Fibroblast of skin of right biceps (primary cell): ENCODE results near the gene MCUR1.
"Not testable (repeated sequence)": the region's sequence is repeated elsewhere in the genome, so short reads cannot be mapped to it uniquely, and the experiment has no call there.

Experiments used
- DNase-seq: peaks from one replicate; pipeline ENCODE4 v3.0.0-alpha.2; 2013

The MCUR1 gene, protein sequence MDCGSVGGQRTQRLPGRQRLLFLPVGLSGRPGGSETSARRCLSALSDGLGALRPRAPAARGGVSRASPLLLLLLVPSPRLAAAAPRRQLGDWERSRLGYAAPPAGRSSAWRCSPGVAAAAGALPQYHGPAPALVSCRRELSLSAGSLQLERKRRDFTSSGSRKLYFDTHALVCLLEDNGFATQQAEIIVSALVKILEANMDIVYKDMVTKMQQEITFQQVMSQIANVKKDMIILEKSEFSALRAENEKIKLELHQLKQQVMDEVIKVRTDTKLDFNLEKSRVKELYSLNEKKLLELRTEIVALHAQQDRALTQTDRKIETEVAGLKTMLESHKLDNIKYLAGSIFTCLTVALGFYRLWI

DNA sequence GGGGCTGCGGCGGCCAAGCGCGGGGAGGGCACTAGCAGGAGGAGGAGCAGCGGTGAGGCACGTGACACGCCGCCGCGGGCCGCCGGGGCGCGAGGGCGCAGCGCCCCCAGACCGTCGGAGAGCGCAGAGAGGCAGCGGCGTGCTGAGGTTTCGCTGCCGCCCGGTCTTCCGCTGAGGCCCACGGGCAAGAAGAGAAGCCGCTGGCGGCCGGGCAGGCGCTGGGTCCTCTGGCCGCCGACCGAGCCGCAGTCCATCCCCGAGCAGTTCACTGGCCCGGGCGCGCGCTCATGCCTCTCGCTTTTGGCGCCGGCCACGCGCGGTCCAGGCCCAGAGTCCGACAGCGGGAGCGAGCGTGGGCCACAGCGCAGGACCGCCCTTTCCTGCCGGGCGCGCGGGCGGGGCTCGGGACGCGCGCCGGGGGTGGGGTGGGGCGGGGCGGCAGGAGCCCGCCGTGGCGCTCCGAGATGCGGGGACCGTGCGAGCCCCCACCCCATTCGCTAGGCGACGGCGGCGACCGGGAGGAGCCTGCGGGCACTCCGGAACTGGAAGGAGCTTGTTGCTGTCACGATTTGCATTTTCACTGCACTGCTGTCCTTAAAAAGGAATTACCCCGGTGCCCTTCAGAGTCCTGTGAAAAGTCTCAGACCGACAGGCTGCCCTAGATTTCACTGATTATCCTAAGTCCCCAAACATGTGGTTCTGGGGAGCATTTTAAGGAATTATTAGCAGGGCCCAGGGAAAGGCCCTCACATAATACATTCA lies at the start of gene MCUR1:
Gene MCUR1, minus strand, starts transcription at position 382 of the 762 bp plus-strand sequence. Its CDS starts 128 bp downstream, at position 254.
- DNase-seq, result peak; percentile 88

DNA sequence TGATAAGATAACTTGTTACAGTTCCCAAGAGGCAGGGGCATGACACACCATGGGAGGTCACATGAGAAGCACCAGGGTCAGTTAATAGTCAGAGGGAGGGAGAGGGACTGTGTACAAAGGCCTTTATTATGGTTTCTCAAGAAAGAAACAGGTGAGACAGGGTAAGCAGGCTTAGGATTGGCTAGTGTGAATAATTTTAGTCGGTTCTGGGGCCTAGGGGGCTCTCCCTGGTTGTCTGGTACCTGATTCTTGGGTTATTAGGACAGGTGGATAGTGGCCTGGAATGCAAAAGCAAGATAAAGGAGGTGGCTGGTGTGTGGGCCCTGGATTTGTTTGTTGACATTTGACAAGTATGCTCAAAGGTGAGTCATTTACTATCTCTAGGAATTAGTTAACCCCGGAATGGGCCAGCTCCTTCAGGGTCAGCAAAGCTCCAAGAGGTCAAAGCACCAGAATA lies 49.4 kb upstream of the MCUR1 start:
- DNase-seq, result no peak

DNA sequence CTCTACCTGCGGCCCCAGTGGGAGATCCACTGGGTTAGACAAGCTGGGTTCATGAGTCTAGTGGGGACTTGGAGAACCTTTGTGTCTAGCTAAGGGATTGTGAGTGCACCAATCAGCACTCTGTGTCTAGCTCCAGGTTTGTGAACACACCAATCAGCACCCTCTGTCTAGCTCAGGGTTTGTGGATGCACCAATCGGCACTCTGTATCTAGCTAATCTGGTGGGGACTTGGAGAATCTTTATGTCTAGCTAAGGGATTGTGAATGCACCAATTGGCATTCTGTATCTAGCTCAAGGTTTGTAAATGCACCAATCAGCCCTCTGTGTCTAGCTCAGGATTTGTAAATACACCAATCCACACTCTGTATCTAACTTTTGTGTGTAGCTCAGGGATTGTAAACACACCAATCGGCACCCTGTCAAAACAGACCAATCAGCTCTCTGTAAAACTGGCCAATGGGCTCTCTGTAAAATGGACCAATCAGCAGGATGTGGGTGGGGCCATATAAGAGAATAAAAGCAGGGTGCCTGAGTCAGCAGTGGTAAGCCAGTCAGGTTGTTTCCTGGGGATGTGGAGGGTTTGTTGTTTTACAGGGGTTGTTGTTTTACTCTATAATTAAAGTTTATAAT lies 46.3 kb upstream of the MCUR1 start:
- DNase-seq, result peak; percentile 10

DNA sequence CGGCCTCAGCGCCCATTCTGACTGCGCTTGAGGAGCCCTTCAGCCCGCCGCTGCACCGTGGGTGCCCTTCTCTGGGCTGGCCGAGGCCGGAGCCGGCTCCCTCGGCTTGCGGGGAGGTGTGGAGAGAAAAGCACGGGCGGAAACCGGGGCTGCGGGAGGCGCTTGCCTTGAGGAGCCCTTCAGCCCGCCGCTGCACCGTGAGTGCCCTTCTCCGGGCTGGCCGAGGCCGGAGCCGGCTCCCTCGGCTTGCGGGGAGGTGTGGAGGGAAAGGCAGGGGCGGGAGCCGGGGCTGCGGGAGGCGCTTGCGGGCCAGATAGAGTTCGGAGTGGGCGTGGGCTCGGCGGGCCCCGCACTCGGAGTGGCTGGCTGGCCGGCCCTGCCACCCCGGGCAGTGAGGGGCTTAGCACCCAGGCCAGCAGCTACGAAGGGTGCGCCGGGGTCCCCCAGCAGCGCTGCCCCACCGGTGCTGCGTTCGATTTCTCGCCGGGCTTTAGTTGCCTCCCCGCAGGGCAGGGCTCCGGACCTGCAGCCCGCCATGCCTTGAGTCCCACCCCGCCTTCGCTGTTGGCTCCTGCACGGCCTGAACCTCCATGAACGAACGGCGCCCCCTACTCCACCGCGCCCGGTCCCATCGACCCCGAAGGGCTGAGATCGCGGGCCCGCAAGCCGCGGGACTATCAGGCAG lies 45.7 kb upstream of the MCUR1 start:
- no peak for DNase-seq

DNA sequence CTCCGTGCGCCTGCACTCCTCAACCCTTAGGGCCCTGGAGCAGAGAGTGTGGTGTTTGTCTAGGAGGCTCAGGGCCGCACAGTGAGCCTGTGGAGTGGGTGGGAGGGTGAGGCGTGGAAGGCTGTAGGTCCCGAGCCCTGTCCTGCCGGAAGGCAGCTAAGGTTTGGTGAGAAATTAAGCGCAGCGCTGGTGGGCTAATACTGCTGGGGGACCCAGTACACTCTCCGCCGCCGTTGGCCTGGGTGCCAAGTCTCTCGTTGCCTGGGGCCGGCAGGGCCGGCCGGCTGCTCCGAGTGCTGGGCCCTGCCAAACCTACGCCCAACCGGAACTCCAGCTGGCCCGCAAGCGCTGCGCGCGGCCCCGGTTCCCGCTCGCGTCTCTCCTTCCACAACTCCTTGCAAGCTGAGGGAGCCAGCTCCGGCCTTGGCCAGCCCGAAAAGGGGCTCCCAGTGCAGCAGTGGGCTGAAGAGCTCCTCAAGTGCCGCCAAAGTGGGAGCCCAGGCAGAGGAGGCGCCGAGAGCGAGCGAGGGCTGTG lies 40.4 kb upstream of the MCUR1 start:
- no peak for DNase-seq

DNA sequence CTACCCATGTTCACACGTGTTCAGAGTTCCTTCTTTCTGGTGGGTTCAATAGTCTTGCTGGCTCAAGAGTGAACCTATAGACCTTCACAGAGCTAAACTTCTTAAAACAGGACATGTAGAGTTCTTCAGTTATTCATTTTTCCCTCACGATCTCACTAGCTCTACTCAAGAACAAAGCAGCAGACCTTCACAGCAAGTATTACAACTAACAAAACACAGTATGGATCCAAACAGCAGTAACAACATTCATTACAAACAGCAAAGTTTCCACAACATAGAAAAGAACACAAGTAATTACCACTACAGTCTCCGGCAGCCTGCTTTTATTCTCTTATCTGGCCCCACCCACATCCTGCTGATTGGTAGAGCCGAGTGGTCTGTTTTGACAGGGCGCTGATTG lies 39.5 kb upstream of the MCUR1 start:
- DNase-seq, result no peak

DNA sequence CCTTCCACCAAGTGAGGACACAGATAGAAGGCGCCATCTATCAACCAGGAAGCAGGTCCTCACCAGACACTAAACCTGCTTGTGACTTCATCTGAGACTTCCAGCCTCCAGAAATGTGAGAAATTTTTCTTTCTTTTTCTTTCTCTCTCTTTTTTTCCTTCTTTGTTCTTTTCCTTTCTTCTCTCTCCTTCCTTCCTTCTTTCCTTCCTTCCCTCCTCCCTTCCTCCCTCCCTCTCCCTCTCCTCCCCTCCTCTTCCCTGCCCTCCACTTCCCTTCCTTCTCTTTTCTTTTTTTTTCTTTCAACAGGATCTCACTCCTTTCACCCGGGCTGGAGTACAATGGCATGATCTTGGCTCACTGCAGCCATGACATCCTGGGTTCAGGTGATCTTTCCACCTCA lies 37.4 kb upstream of the MCUR1 start:
- no peak for DNase-seq

DNA sequence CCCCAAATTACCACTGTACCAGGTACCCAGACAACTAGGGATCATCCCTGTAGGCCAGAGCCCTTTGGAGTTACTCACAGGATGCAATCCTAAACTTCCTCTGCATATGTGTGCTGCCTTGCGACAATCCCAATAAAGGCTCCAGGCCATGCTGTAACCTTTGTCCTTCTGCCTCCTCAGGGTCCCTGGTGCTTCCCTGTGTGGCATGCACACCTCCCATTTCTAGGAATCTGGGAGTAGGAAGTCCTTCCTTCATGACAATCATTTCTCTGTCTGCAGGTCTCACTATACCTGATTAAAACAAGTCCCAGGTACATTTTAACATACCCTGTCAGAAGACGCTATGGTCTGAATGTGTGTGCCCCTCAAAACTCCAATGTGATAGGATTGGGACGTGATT lies 37.0 kb upstream of the MCUR1 start:
- DNase-seq, result no peak

DNA sequence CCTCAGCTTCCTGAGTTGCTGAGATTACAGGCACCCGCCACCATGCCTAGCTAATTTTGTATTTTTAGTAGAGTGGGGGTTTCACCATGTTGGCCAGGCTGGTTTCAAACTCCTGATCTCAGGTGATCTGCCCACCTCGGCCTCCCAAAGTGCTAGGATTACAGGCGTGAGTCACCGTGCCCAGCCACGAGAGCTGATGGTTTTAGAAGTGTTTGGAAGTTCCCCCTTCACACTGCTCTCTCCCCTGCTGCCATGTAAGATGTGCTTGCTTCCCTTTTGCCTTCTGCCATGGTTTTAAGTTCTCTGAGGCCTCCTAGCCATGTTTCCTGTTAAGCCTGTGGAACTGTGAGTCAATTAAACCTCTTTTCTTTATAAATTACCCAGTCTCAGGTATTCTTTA lies 36.3 kb upstream of the MCUR1 start:
- not testable (repeated sequence) for DNase-seq

DNA sequence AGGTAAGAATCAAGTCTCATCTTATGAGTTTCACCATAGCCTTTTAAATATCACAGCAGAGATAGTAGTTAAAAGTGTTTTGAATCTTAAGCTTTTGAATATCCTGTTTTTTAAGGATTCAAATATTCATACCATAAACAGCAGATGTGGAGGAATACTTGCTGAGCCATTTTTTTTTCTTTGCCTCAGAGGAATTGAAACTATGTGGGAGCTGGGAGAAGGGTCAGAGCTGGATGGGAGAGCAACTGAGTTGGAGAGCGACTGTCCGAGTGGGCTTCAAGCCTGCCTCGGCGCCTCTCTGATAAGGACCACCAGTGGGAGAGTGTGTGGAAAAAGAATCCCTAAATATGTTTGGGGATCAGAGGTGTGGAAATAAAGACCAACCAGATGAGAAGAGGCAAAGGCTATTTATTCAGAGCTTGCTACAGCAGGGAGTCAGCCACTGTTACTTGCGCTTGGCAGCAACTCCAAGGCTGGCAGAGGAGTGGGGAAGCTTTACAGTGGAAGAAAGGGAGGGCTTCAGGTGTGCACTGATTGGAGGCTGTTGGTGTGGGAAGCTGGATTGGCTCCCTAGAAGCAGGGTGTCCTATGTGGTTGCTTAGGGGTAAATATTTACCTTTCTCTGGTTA lies 34.3 kb upstream of the MCUR1 start:
- no peak for DNase-seq

DNA sequence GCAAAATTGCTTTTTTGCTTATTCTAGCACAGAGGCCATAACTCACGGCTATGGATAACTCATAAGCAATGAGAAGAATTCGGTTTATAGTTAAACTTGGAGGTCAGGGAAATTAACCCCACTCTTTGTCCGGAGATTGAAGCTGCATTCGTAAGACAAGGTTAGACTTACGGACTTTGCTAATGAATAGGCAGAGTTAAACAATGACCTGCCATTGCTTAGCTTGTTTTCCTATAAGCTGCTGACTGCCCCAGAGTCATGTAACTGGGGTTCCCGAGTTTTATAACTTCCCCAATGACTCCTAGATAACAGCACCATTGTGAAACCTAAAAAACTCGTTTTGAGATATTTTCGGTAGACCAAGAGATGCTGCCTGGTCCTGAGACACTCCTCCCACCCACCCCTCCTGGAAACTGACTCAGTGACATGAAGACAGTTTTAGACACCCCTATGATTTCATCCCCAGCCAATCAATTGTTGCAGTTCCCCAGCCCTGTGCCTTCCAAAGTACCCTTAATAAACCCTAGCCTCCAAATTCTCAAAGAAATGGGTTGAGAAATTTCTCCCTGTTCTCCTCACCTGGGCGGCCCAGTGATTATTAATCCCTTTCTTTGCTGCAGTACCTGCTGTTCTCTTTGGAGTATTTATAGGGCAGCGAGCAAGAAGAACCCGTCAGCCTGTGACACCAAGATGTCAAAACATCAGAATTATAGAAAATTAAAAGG lies 33.1 kb upstream of the MCUR1 start:
- no peak for DNase-seq

DNA sequence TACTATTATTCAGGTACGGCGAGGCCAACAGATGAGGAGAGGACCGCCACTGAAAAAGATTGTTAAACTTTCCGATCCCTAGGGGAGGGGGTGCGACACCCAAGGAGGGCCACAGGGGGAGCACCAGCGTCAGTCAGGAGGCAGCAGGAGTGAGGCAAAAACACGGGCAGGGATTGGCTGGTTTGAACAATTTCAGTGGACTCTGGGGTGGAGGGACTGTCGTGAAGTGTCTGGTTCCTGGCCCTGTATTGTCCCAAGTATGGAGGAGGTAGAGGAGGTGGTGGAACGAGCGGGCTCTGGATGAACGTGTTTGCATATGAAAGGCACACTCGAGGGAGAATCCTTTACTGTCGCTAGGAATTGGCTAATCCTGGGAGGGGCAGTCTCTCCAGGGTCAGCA lies 32.5 kb upstream of the MCUR1 start:
- no peak for DNase-seq

DNA sequence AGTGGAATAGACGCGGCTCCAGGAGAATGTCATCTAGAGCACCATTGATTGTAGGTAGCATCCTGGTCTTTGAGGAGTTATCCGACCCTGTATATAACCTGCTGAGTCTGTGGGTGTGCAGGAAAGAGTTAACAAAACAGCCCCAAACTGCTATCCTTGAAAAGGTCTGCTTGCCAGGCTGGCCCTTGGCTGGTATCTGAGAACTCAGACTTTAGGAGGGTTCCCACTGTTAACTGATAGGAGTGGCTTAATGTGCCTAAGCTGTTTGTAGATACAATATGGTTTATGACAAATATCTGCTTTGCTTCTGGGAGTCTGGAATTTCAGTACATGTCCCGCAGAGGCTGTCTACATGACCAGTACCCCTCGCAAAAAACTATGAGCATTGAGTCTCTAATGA lies 27.6 kb upstream of the MCUR1 start:
- no peak for DNase-seq

DNA sequence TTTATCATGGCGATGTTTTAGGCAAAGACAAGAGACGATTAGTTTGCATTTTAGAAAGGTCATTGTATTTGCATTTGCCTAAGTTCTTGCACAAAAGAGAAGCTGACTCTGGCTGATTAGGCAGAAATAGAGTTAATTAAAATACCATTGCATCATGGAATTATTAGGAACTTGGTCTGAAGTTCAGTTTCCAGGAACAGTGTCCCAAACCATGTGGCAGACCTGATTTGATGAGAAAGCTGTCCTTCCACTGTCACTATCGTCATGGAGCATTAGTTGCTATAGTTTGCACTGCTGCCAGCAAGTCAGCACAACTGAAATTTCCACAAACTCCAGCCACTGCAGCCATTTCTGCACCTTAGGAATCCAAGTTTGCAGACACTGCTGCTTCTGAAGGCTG lies 24.3 kb upstream of the MCUR1 start:
- no peak for DNase-seq

DNA sequence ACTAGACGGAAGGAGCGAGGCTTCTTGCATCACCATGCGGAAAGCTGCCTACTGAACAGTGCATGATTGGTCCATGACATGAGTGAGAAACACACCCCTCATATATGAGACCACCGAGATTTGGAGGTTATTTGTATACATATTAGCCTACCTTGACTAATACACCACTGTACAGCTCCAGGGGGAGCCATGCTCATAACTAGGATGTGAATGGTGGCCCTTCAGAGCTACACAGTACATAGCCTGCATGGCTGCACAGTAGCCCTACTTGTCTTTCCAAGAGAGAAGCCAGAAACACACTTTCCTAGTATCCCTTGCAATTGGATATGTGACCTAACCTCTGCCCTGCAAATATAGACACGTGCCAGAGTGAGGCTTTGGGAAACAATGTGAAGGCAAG lies 21.8 kb upstream of the MCUR1 start:
- DNase-seq, result no peak

DNA sequence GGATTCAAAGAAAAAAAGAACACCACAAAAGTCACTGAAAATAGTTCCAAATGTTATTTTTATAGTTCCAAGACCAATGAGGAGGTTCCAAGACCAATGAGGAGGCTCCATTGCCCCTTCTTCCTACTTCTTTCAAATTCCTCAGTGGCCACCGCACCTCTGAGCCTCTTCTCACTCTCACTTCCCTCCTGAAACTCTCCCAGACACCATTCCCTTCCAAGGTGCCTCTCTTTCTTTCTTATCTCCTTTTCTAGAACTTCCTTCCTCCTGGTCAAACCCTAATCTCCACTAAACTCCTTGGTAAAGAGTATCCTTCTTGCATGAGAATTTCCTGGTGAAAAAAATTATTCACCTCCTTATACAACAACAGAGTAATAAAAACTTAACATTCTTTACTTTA lies 20.4 kb upstream of the MCUR1 start:
- DNase-seq, result no peak

DNA sequence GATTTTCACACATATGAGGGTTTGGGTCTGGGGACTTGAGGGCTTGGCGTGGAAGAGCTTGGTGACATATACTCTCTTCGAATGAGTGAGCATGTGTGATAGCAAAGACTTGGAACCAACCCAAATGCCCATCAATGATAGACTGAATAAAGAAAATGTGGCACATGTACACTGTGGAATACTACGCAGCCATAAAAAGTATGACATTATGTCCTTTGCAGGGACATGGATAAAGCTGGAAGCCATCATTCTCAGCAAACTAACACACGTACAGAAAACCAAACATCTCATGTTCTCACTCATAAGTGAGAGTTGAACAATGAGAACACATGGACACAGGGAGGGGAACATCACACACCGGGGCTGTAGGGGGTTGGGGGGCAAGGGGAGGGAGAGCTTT lies 19.7 kb upstream of the MCUR1 start:
- DNase-seq, result not testable (repeated sequence)

DNA sequence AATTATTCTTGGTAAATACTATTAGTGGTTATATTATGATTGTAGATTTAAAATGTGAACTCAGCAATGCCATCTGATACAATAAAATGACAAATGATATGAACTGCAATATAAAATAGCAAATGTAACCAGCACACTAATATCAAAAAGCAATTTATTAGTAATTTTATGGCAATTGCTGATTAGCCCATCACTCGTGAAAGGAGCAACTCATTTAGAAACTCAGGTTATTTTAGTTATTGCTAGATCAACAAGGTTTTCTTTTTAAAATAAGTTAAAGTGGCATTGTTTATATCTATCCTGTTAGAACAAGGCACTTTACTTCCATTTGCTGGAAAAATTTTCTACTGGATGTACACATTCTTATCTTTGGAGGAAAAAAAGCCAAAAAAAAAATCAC lies 18.4 kb upstream of the MCUR1 start:
- DNase-seq, result no peak

DNA sequence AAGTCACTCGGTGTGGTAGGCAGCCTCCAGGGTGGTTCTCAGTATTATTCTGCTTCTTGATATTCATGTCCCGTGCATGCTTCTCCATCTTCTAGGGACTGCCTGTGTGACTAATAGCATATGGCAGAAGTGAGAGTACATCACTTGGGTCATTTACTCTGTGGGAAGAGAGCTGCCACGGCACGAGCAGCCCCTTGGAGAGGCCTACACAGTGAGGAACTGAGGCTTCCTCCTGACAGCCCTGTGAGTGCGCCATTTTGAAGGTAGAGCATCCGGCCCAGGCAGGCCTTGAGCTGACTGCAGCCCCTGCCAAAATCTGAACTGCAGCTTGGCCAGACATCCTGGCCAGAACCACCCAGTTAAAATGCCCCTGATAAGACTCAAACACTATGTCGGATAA lies 17.3 kb upstream of the MCUR1 start:
- no peak for DNase-seq

DNA sequence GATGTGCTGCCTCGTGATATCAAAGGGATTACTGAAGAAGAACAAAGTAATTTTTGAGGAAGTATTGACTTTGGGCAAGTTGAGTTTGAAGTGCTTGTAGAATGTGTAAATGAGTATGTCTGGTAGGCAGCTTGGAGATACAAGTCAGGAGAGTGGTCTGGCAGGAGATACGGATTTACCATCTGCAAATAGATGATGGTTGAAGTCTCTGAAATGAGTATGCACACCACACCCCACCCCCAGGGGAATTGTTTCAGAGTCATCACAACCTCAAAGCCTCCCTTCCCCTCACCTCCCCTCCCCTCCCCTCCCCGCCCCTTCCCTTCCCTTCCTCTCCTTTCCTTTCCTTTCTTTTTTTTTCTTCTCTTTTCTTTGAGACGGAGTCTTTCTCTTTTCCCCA lies 16.4 kb upstream of the MCUR1 start:
- DNase-seq, result peak; percentile 16

DNA sequence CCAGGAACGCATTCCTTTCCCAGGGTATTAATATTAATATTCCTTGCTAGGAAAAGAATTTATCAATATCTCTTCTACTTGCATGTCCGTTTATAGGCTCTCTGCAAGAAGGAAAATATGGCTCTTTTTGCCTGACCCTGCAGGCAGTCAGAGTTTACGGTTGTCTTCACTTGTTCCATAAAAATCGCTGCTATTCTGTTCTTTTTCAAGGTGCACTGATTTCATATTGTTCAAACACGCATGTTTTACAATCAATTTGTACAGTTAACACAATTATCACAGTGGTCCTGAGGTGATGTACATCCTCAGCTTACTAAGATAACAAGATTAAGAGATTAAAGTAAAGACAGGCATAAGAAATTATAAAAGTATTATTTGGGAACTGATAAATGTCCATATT lies 15.1 kb upstream of the MCUR1 start:
- not testable (repeated sequence) for DNase-seq
